Upper lobe of left lung (tissue), 4 donors: ENCODE results near the gene MBTPS2.

Experiments
- EP300 ChIP-seq, 4 donors: sonication (generic); formaldehyde crosslinking; IDR thresholded peaks; one replicate each; pipeline ENCODE4 v1.5.1; 2017; ENCODE audit warnings: antibody characterized with exemption in 4 of 4, control low read depth in 2 of 4
- POLR2AphosphoS5 ChIP-seq, 2 donors: sonication (generic); formaldehyde crosslinking; IDR thresholded peaks; one replicate each; pipeline ENCODE4 v1.5.1; 2017; ENCODE audit warnings: antibody characterized with exemption in 2 of 2
- TF ChIP-seq, protein P1 (sequence below), 6 experiments: fragments of 450-650 bp in 4 of 6; fragments of 200-600 bp in 2 of 6; sonication (generic) in 2 of 6; IDR thresholded peaks; one replicate each; pipeline ENCODE4 v1.5.1; 2016 to 2019; ENCODE audit warnings: antibody characterized with exemption in 6 of 6

DNA sequence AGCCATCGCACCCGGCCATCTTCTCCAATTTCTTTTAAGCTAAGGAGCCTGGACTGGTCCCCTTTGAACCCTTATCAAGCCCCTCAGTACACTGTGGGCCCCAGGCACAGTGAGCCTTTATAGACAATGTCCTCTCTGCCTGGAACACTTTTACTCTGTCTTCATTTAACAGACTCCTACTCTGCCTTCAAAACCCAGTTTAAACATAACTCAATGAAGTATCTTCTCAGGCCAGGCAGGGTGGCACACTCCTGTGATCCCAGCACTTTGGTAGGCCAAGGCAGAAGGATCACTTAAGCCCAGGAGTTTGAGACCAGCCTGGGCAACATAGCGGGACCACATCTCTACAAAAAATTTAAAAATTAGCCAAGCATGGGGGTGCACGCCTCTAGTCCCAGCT is 73.6 kb downstream of the MBTPS2 start:
- TF ChIP-seq POLR2AphosphoS5 (IDR thresholded peaks at IDR 0.05) (no peak), EP300 (IDR thresholded peaks at IDR 0.05) (no peak)
- TF ChIP-seq, protein P1, sequence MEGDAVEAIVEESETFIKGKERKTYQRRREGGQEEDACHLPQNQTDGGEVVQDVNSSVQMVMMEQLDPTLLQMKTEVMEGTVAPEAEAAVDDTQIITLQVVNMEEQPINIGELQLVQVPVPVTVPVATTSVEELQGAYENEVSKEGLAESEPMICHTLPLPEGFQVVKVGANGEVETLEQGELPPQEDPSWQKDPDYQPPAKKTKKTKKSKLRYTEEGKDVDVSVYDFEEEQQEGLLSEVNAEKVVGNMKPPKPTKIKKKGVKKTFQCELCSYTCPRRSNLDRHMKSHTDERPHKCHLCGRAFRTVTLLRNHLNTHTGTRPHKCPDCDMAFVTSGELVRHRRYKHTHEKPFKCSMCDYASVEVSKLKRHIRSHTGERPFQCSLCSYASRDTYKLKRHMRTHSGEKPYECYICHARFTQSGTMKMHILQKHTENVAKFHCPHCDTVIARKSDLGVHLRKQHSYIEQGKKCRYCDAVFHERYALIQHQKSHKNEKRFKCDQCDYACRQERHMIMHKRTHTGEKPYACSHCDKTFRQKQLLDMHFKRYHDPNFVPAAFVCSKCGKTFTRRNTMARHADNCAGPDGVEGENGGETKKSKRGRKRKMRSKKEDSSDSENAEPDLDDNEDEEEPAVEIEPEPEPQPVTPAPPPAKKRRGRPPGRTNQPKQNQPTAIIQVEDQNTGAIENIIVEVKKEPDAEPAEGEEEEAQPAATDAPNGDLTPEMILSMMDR (IDR thresholded peaks at IDR 0.05): no peak
